Epithelial cell of proximal tubule (primary cell): ENCODE results near the gene SLC35E4. TPM values are rescaled to one million over a fixed set of nuclear protein-coding genes. Genes with fewer than 3 reads are reported as not detected.

ENCODE experiments used
- DNase-seq: peaks from one replicate; pipeline ENCODE4 v3.0.0-alpha.2; 2011; ENCODE audit warnings: low read depth
- H3K4me3 ChIP-seq: 2 replicates; pipeline ENCODE4 v1.5.1; 2011; ENCODE audit warnings: low read depth, mild to moderate bottlenecking, low read length
- total RNA-seq: library from RNA; depleted of rRNA; stranded (reverse); fragments of >200 nt; gene quantifications from 2 replicates; pipeline ENCODE4 v1.2.3, GENCODE V29; 2015
- TF ChIP-seq, protein P1 (sequence below): conservative IDR thresholded peaks from 2 replicates; pipeline ENCODE4 v1.5.1; 2012; ENCODE audit warnings: low read depth, mild to moderate bottlenecking, low read length

The SLC35E4 gene
- total RNA-seq, 1 donor from 2014 or later = 10.7 TPM

DNA sequence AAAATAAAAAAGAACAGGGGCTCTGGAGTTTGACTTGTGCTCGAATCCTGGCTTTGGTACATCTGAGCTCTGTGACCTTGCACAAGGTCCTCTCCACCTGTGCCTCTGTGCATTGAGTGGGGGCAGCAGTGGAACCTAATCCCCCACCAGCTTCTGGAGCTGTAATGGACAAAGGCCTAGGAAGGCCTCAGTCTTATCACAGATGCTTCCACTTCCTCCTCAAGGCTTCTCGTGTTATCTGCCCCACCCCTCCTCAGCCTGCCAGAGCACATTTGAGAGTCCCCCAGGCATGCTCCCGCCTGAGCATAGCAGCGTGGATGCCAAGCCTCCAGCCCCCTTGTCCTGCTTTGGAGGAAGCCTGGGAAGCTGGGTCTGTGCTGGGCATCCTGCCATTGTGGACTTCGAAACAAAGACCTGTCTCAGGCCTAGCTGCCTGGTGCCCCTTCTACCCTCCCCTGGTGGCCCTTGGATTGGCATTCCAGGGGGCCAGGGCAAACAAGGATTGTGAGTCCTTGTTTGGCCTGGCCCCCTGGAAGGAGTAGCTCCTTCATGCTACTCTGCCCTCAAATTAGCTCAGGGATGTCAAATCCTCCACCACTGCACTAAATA is 15.0 kb downstream of the SLC35E4 start:
- TF ChIP-seq, protein P1, sequence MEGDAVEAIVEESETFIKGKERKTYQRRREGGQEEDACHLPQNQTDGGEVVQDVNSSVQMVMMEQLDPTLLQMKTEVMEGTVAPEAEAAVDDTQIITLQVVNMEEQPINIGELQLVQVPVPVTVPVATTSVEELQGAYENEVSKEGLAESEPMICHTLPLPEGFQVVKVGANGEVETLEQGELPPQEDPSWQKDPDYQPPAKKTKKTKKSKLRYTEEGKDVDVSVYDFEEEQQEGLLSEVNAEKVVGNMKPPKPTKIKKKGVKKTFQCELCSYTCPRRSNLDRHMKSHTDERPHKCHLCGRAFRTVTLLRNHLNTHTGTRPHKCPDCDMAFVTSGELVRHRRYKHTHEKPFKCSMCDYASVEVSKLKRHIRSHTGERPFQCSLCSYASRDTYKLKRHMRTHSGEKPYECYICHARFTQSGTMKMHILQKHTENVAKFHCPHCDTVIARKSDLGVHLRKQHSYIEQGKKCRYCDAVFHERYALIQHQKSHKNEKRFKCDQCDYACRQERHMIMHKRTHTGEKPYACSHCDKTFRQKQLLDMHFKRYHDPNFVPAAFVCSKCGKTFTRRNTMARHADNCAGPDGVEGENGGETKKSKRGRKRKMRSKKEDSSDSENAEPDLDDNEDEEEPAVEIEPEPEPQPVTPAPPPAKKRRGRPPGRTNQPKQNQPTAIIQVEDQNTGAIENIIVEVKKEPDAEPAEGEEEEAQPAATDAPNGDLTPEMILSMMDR = no peak

DNA sequence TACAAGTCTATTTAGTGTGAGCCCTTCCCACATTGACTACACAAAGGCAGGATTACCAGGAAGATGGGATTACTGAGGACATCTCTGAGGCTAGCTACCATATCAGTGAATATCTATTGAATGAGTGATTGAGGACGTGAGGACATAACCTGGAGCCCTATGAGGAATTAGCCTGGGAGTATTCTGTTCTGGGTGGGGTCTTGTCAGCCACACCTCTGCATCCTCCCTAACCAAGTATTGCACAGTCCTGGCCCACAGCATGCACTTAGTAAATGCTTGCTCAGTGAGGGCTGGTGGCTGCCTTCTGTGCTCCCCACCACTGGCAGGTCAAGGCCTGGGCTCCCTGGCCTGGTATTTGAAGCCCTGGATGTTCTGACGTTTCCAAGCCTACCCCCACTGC is 17.3 kb downstream of the SLC35E4 start:
- TF ChIP-seq, protein P1 = no peak
- no peak overlapping the region for H3K4me3 ChIP-seq
- no peak for DNase-seq

More for the DNA sequence above, 15.0 kb downstream of the SLC35E4 start:
- DNase-seq = no peak
- H3K4me3 ChIP-seq = no peak overlapping the region

DNA sequence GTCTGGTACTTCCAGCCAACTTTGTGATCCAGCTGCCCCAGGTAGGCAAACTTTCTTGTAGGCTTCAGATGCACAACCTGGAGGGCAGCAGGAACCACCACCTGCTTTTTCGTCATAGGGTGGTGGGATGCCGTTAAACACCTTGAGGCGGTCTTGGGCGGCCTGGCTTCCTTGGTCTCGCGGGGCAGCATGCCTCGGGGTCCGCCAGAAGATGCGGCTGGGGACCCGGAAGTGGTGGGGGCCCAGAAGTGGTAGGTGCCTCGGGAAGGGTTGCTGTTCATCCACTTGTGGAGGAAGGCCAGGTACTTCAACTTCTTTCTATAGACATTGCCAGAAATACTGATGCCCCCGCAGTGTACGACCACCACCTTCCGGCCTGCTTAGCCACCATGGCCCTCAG is 18.8 kb downstream of the SLC35E4 start:
- TF ChIP-seq, protein P1 = no peak
- no peak for DNase-seq
- no peak overlapping the region for H3K4me3 ChIP-seq

DNA sequence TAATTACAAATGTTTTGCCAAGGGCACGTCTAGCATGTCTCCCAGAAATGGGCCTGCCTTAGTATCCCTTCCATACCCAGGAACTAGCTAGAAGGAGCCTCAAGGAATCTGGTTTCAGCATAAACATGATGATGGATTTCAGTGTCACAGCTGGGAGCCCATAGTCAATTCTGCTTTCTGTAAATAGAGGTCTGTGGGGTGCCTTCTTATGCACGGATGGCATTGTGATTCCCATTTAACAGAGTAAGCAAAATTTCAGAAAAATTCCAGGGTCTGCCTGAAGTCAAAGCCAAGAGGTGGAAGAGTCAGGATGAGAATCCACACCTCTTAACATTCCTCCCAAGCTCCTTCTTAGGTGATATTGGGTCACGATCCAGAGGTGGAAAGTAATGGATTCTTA is 20.0 kb downstream of the SLC35E4 start:
- no peak for DNase-seq
- TF ChIP-seq, protein P1 = no peak
- H3K4me3 ChIP-seq = no peak overlapping the region

DNA sequence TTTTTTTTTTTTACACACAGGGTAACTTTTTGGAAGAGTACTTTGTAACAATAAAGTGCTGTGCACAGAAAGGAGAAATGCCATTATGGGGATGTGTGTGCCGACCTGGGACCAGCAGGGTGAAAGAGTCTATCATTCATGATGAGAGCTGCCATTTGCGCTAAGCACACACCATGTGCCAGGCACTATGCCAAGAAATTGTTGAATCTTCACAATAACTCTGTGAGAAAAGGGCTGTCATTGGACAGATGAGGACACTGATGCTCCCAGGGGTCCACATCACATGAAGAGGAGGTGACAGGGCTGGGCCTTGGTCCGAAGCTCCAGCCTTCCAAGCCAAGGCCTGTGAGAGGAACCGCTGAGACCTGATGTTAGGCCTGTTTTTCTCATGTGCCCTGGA is 26.5 kb downstream of the SLC35E4 start:
- TF ChIP-seq, protein P1 = no peak
- no peak for DNase-seq
- H3K4me3 ChIP-seq = no peak overlapping the region

DNA sequence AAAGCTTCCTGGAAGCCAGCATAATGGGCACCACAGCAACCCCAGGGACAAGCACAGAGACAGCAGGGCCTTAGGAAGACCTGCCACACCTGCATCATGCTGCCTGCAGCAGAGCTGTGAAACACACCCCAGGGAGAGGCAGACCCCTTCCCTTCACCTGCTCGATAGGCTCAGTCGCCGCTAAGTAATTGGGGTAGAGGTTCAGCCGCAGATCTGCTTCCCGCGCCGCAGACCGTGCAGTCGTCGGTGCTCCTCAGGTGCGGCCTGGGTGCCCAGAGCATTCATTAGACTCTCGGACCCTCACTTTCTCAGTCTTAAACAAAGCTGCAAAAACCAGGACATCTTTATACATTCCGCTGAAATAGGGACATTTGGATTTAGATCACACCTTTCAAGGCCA is 29.2 kb downstream of the SLC35E4 start:
- no peak for DNase-seq
- no peak overlapping the region for H3K4me3 ChIP-seq
- TF ChIP-seq, protein P1 = no peak

DNA sequence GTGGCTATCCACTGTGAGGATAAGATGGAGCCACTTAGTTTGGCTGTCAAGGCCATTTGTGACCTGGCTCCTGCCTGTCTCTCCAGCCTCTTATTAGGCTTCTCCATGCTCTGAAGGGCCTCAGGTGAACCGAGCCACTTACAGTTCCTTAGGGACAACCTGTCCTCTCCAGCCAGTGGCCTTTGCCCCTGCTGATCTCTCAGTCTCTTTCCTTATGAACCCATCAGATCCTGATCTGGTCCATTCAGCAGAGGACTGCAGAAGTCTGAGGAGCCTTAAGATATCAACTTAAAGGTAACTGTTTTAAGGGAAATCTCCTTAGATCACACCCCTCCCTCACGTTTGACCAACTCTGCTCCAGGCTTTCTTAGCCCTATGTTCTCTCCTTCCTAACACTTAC is 29.7 kb downstream of the SLC35E4 start:
- no peak for DNase-seq
- TF ChIP-seq, protein P1 = no peak
- no peak overlapping the region for H3K4me3 ChIP-seq
